Stimulated activated CD4-positive, alpha-beta T cell treated with anti-CD3 and anti-CD28 coated beads, Interleukin-4, amount 100 ng/mL, for 48 hours (primary cell): ENCODE results near the gene CYBC1.

Experiments
- DNase-seq, 2 donors: peaks; one replicate each; pipeline ENCODE4 v3.0.0-alpha.2; 2020; ENCODE audit warnings: low read depth in 2 of 2

The CYBC1 gene

GRCh38 chr17:82447876-82448275 is 2.7 kb downstream of the CYBC1 start:
- no peak for DNase-seq

GRCh38 chr17:82446649-82447048 is 3.9 kb downstream of the CYBC1 start:
- no peak for DNase-seq

GRCh38 chr17:82446124-82446523 is 4.4 kb downstream of the CYBC1 start:
- no peak for DNase-seq

GRCh38 chr17:82445542-82445941 is 5.0 kb downstream of the CYBC1 start:
- DNase-seq = no peak

DNA sequence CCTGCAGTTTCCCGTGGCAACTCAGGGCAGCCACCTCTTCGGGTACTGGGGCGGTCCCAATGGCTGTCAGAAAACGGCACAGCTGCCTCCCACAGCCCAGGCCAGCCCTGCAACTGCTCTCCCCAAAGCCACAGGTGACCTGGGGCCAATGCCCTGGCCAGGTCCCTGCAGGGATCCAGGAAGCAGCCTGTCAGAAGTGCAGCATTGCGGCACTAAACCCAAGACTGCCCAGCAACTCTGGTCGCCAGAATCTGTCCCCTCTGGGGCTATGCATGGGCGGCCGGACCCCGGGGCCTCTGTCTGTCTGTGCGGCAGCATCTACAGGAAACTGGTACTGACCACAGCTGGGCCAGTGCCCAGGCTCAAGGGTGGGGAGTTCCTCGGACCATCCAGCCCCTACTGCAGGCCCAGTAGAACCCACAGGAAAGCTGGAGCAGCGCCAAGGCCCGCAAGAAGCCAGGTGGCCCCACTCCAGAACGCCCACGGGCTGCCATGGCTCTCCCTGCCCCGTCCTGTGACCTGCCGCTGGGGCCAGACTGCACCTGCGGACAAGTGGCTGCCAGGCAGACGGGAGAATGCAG is 5.5 kb downstream of the CYBC1 start:
- no peak for DNase-seq

- no peak for DNase-seq
Observed at GRCh38 chr17:82444284-82444893, 6.2 kb downstream of the CYBC1 start.

DNA sequence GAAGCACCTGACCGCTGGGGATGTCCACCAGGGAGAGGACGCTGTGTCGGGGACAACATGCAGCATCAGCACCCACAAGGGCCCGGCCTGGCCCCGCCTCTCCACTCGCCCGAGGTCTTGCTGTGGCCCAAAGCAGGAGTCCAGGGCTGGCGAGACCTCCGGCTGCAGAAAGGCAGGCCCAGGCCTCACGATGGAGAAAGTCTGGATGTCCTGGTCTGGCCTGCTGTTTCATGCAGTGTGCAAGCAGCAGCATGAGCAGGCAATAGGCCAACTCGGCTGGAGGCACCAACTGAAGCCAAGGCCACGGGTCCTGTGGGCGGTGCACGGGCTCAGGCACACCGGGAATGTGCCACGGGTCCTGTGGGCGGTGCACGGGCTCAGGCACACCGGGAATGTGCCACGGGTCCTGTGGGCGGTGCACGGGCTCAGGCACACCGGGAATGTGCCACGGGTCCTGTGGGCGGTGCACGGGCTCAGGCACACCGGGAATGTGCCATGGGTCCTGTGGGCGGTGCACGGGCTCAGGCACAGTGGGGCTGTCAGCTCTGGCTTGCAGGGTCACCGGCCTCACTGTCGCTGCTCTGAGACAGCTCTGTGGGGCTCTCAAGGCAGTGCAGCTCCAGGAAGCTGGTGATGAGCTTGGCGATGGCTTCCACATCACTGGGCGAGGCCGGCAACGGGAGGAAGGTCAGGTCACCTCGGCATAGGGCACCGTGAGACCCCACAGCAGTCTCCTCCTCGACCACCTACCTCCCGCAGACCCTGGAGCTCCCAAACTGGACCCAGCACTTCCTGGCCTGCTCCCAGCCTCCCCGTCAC is 6.9 kb downstream of the CYBC1 start:
- DNase-seq = no peak

- DNase-seq = no peak
Observed at GRCh38 chr17:82442643-82443464, 7.7 kb downstream of the CYBC1 start.

- no peak for DNase-seq
Observed at GRCh38 chr17:82441691-82442487, 8.7 kb downstream of the CYBC1 start.

GRCh38 chr17:82440991-82441627 is 9.4 kb downstream of the CYBC1 start:
- DNase-seq = no peak

GRCh38 chr17:82440469-82440981 is 10.0 kb downstream of the CYBC1 start:
- DNase-seq = no peak

DNA sequence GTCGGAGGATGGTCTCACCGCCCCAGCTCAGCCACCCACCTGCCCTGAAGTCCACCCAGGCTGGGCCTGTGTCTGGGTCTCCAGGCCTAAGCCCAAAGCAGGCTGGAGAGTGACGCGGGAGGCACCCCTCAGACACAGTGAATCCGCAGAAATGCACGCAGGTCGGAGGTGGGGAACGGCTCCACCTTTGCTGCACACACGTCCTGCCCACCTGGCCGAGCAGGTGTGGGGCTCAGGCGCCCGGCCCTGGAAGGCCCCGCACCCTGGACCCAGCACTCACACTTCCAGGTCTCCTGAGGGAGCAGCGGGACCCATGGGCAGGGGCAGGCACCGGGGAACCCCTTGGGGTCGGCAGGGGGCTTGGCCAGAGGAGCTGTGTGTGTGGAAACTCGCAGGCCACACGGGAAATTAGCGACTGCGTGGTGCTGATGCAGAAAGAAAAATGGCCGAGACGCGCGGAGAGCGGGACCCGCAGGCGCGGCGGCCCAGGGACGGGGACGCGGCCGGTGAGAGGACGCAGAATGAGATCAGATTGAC is 10.7 kb downstream of the CYBC1 start:
- DNase-seq = no peak

DNA sequence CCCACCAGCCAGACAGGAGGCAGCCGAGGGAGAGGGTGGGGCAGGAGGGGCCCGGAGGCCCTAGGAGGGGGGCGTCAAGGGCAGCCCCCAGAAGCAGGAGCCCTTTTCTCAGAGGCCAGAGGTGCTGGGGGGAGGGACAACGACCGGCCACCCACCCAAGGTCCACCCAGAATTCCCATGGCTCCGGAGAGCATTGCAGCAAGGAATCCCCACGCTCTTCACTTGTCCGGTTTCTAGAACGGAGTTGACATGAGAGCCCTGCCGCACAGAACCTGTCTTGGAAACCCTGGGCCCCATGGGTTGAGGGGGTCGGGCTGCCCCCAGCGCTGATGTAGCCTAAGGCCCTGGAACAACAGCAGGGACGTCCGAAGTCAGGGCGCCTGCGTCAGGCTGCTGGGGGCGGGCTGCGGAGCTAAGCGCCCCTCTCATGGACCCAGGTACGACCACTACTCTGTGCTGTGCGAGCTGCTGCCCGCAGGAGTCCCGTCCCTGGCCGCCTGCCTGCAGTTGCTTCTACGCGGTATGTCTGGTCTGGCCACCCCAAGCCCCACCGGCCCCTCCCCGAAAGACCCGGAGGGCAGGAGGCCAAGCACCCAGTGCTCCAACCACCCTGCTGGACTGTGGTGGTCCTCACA is 11.2 kb downstream of the CYBC1 start:
- no peak for DNase-seq

DNA sequence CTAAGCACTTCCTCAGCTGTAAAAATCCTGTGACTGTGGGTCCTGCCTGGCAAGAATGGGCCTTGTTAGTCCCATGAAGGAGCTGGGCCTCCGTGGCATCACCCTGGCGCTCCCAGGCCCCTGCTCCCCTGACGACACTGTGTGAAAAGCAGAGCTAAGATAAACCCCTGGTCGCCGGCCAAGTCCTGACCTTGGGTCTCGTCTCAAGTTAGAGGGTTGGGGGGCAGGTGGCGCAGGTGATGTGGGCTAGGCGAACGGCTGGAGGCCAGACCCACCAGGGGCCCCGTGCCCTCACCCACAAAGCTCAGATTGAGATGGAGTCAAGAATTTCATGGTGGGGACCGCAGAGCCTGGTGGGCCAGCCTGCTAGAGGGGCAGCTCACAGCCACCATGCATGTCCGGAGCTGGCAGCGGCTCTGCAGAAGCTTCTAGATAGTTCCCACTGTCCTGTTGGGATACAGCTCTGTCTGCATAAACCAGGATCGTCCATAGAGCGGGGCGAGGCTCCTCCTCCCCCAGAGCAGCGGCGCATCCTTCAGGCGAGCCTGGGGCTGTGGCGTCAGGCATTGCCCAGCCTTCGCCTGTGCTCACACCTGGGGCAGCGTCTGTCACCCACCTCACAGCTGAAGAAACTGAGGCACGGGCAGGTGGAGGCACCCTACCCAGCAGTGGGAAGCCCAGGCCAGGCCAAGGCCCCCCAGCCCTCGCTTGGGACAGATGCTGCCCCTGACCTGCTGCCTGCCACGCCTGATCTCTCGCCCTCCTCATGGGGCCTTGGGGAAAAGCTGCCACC is 12.0 kb downstream of the CYBC1 start:
- DNase-seq = no peak

- no peak for DNase-seq
Observed at GRCh38 chr17:82437325-82437668, 13.3 kb downstream of the CYBC1 start.

- no peak for DNase-seq
Observed at GRCh38 chr17:82436601-82437324, 13.8 kb downstream of the CYBC1 start.

- DNase-seq = no peak
Observed at GRCh38 chr17:82435601-82436583, 14.7 kb downstream of the CYBC1 start.
